ENCODE results near the gene MORN4.

Gene MORN4

GRCh38 chr10:97590082-97590747 is 43.1 kb downstream of the MORN4 start:
- TF ChIP-seq MAX (IDR thresholded peaks at IDR 0.05; ENCODE audit: low read depth, low read length) (no peak), POLR2A (IDR thresholded peaks at IDR 0.05; ENCODE audit: extremely low read depth, insufficient read length) (no peak), MYC (IDR thresholded peaks at IDR 0.05; ENCODE audit: low read depth, low read length) (no peak), CTCF (IDR thresholded peaks at IDR 0.05; ENCODE audit: low read depth, low read length) (no peak)
- no peak for DNase-seq (ENCODE audit: low read depth)

GRCh38 chr10:97589479-97589878 is 43.8 kb downstream of the MORN4 start, which contains the start of gene C10orf62:
Gene C10orf62, plus strand, starts transcription at chr10:97589721. Its CDS starts 177 bp downstream, at chr10:97589898.
- no peak for DNase-seq (ENCODE audit: low read depth)
- TF ChIP-seq MAX (IDR thresholded peaks at IDR 0.05; ENCODE audit: low read depth, low read length), result no peak
- no peak for TF ChIP-seq POLR2A (IDR thresholded peaks at IDR 0.05; ENCODE audit: extremely low read depth, insufficient read length)
- no peak for TF ChIP-seq CTCF (IDR thresholded peaks at IDR 0.05; ENCODE audit: low read depth, low read length)
- no peak for TF ChIP-seq MYC (IDR thresholded peaks at IDR 0.05; ENCODE audit: low read depth, low read length)
- no peak within 1 kb of the TSS for H3K4me3 ChIP-seq (ENCODE audit: low read depth, low read length)

More at GRCh38 chr10:97590082-97590747, 43.1 kb downstream of the MORN4 start:
- H3K4me3 ChIP-seq (ENCODE audit: low read depth, low read length), result no peak overlapping the region

GRCh38 chr10:97587183-97587582 is 46.1 kb downstream of the MORN4 start:
- no peak for DNase-seq (ENCODE audit: low read depth)
- TF ChIP-seq MYC (IDR thresholded peaks at IDR 0.05; ENCODE audit: low read depth, low read length), result no peak
- no peak for TF ChIP-seq CTCF (IDR thresholded peaks at IDR 0.05; ENCODE audit: low read depth, low read length)
- TF ChIP-seq POLR2A (IDR thresholded peaks at IDR 0.05; ENCODE audit: extremely low read depth, insufficient read length), result no peak
- no peak for TF ChIP-seq MAX (IDR thresholded peaks at IDR 0.05; ENCODE audit: low read depth, low read length)
- no peak overlapping the region for H3K4me3 ChIP-seq (ENCODE audit: low read depth, low read length)

- no peak for DNase-seq (ENCODE audit: low read depth)
- TF ChIP-seq MAX (IDR thresholded peaks at IDR 0.05; ENCODE audit: low read depth, low read length) (no peak), POLR2A (IDR thresholded peaks at IDR 0.05; ENCODE audit: extremely low read depth, insufficient read length) (no peak), CTCF (IDR thresholded peaks at IDR 0.05; ENCODE audit: low read depth, low read length) (no peak), MYC (IDR thresholded peaks at IDR 0.05; ENCODE audit: low read depth, low read length) (no peak)
- no peak overlapping the region for H3K4me3 ChIP-seq (ENCODE audit: low read depth, low read length)
Measured at GRCh38 chr10:97585439-97585811, 47.9 kb downstream of the MORN4 start.

- no peak for TF ChIP-seq CTCF (IDR thresholded peaks at IDR 0.05; ENCODE audit: low read depth, low read length)
- no peak overlapping the region for H3K4me3 ChIP-seq (ENCODE audit: low read depth, low read length)
- DNase-seq (ENCODE audit: low read depth), result no peak
Measured at GRCh38 chr10:97584798-97585438, 48.4 kb downstream of the MORN4 start.
